Caco-2 (cell line): ENCODE results near the gene LHX1. TPM values are rescaled to one million over a fixed set of nuclear protein-coding genes. Genes with fewer than 3 reads are reported as not detected.

Source experiments
- BruUV-seq: library from RNA; stranded (reverse); fragments of 400-500 nt; replicated peaks from 2 replicates; lab custom pipeline; 2021; lab: Mats Ljungman, UMichigan
- CTCF ChIA-PET: fragments of 300-600 bp; sonication (Branson Sonifier 250); formaldehyde crosslinking; loops from one replicate; lab custom pipeline; 2022; ENCODE audit warnings: antibody characterized with exemption; lab: Charles Lee
- POLR2A ChIA-PET: fragments of 300-600 bp; sonication (Branson Sonifier 250); formaldehyde crosslinking; loops from one replicate; lab custom pipeline; 2022; ENCODE audit warnings: antibody characterized with exemption; lab: Charles Lee
- DNase-seq, 2 experiments: peaks; one replicate each; pipeline versions ENCODE4 v3.0.0 to v3.0.0-alpha.2; 2020 to 2022
- H3K27me3 ChIP-seq: replicated peaks from 2 replicates; pipeline ENCODE4 v1.6.0; 2011; ENCODE audit warnings: low read length; ENCODE audit not compliant: control insufficient read depth, insufficient read depth
- H3K36me3 ChIP-seq: 2 replicates; pipeline ENCODE4 v1.5.1; 2011; ENCODE audit warnings: low read length; ENCODE audit not compliant: control insufficient read depth, insufficient read depth
- H3K4me1 ChIP-seq: fragments of 250-450 bp; sonication (Bioruptor Pico); 2 replicates; pipeline ENCODE4 v1.5.1; 2020; ENCODE audit warnings: mild to moderate bottlenecking
- H3K4me3 ChIP-seq: 2 replicates; pipeline ENCODE4 v1.5.1; 2011; ENCODE audit warnings: low read depth, mild to moderate bottlenecking, control low read depth, low read length
- H3K9me3 ChIP-seq: fragments of 250-450 bp; sonication (Bioruptor Pico); 2 replicates; pipeline ENCODE4 v1.5.1; 2020; ENCODE audit warnings: mild to moderate bottlenecking, moderate library complexity
- H3K27ac Mint-ChIP-seq: one replicate; pipeline ENCODE4 v1.8.0; 2022; ENCODE audit warnings: mixed read lengths; ENCODE audit not compliant: unreplicated experiment
- H3K27me3 Mint-ChIP-seq: one replicate; pipeline ENCODE4 v1.8.0; 2022; ENCODE audit warnings: mixed read lengths; ENCODE audit not compliant: insufficient read depth, unreplicated experiment
- H3K36me3 Mint-ChIP-seq: one replicate; pipeline ENCODE4 v1.8.0; 2022; ENCODE audit warnings: mild to moderate bottlenecking, mixed read lengths; ENCODE audit not compliant: insufficient read depth, unreplicated experiment
- H3K4me1 Mint-ChIP-seq: one replicate; pipeline ENCODE4 v1.8.0; 2022; ENCODE audit warnings: low read depth, mixed read lengths; ENCODE audit not compliant: unreplicated experiment
- H3K4me3 Mint-ChIP-seq: one replicate; pipeline ENCODE4 v1.8.0; 2022; ENCODE audit warnings: mild to moderate bottlenecking, moderate library complexity, mixed read lengths; ENCODE audit not compliant: unreplicated experiment
- H3K9me3 Mint-ChIP-seq: one replicate; pipeline ENCODE4 v1.8.0; 2022; ENCODE audit warnings: mixed read lengths; ENCODE audit not compliant: unreplicated experiment
- CTCF ChIP-seq, 2 experiments: fragments of 200-600 bp in 1 of 2; IDR thresholded peaks; 1 replicate in 1 of 2; 2 replicates in 1 of 2; pipeline versions ENCODE4 v1.5.1 to v1.8.0; 2011 to 2022; ENCODE audit warnings: antibody characterized with exemption in 1 of 2, control low read depth in 1 of 2, inconsistent platforms in 1 of 2, low read depth in 1 of 2, low read length in 1 of 2, mild to moderate bottlenecking in 1 of 2, moderate library complexity in 1 of 2; ENCODE audit not compliant: insufficient read depth in 1 of 2, severe bottlenecking in 1 of 2, unreplicated experiment in 1 of 2
- intact Hi-C: fragments of 100-400 bp; cut with micrococcal nuclease; formaldehyde crosslinking; loops from one replicate; pipeline ENCODE4 v1.10.0; 2022; ENCODE audit not compliant: unreplicated experiment
- total RNA-seq: library from RNA; stranded (reverse); gene quantifications from 2 replicates; pipeline ENCODE4 v1.2.3, GENCODE V29; 2022

LHX1 gene
- total RNA-seq, 1 experiment from 2014 or later = not detected

- H3K4me3 ChIP-seq = no peak overlapping the region
Measured at GRCh38 chr17:36933512-36934143, 3.6 kb upstream of the LHX1 start.

GRCh38 chr17:36934144-36934691 lies 3.1 kb upstream of the LHX1 start:
- Histone ChIP-seq H3K4me1 (peaks cover 23% of the 10 kb centered on the region), H3K27me3 (peaks cover 32% of the 10 kb centered on the region), H3K4me3 (peak overlapping the region; percentile 36), H3K36me3 (no peaks in the 10 kb centered on the region), H3K9me3 (no peaks in the 10 kb centered on the region)
- Mint-ChIP-seq H3K36me3 (no peaks in the 10 kb centered on the region), H3K4me1 (peaks cover 13% of the 10 kb centered on the region), H3K9me3 (no peaks in the 10 kb centered on the region), H3K4me3 (peak overlapping the region; percentile 83), H3K27ac (no peak overlapping the region), H3K27me3 (peaks cover 60% of the 10 kb centered on the region)
- TF ChIP-seq CTCF (IDR thresholded peaks at IDR 0.05; ENCODE audit: insufficient read depth in 1 of 2, low read depth in 1 of 2, low read length in 1 of 2, severe bottlenecking in 1 of 2, unreplicated experiment in 1 of 2) = peak in 1 of 2 experiments; percentile 14
- no peak for DNase-seq
- CTCF ChIA-PET = no interaction called here
- intact Hi-C loops = loop anchor here (10.0 kb wide), 1 partner anchor 111 kb away; no protein-coding TSS in a partner anchor
- no TSS peak for BruUV-seq
- POLR2A ChIA-PET = no interaction called here

More at GRCh38 chr17:36933512-36934143, 3.6 kb upstream of the LHX1 start:
- Histone ChIP-seq H3K27me3 (peaks cover 29% of the 10 kb centered on the region), H3K4me1 (peaks cover 23% of the 10 kb centered on the region), H3K9me3 (no peaks in the 10 kb centered on the region), H3K36me3 (no peaks in the 10 kb centered on the region)
- ChIA-PET POLR2A (no interaction called here), CTCF (no interaction called here)
- H3K4me3 Mint-ChIP-seq = peak overlapping the region; percentile 83
- no peak for TF ChIP-seq CTCF (IDR thresholded peaks at IDR 0.05; ENCODE audit: insufficient read depth in 1 of 2, low read depth in 1 of 2, low read length in 1 of 2, severe bottlenecking in 1 of 2, unreplicated experiment in 1 of 2)
- no TSS peak for BruUV-seq
- no peak for DNase-seq
- no peaks in the 10 kb centered on the region for H3K9me3 Mint-ChIP-seq
- H3K4me1 Mint-ChIP-seq = peaks cover 13% of the 10 kb centered on the region
- H3K27me3 Mint-ChIP-seq = peaks cover 59% of the 10 kb centered on the region
- H3K27ac Mint-ChIP-seq = no peak overlapping the region
- H3K36me3 Mint-ChIP-seq = no peaks in the 10 kb centered on the region
- intact Hi-C loops = loop anchor here (10.0 kb wide), 1 partner anchor 111 kb away; no protein-coding TSS in a partner anchor

GRCh38 chr17:36934692-36935630 lies 2.3 kb upstream of the LHX1 start:
- no peaks in the 10 kb centered on the region for H3K9me3 Mint-ChIP-seq
- ChIA-PET POLR2A (no interaction called here), CTCF (no interaction called here)
- H3K4me1 Mint-ChIP-seq = peaks cover 13% of the 10 kb centered on the region
- DNase-seq = peak in 1 of 2 experiments; percentile 59
- Histone ChIP-seq H3K27me3 (peaks cover 35% of the 10 kb centered on the region), H3K36me3 (no peaks in the 10 kb centered on the region), H3K4me3 (peak overlapping the region; percentile 36), H3K4me1 (peaks cover 23% of the 10 kb centered on the region), H3K9me3 (no peaks in the 10 kb centered on the region)
- peak overlapping the region; percentile 83 for H3K4me3 Mint-ChIP-seq
- H3K36me3 Mint-ChIP-seq = no peaks in the 10 kb centered on the region
- BruUV-seq = no TSS peak
- peaks cover 61% of the 10 kb centered on the region for H3K27me3 Mint-ChIP-seq
- TF ChIP-seq CTCF (IDR thresholded peaks at IDR 0.05; ENCODE audit: insufficient read depth in 1 of 2, low read depth in 1 of 2, low read length in 1 of 2, severe bottlenecking in 1 of 2, unreplicated experiment in 1 of 2) = no peak
- intact Hi-C loops = loop anchor here (5.0 to 10.0 kb wide), 2 partner anchors 110 to 308 kb away; no protein-coding TSS in a partner anchor
- H3K27ac Mint-ChIP-seq = no peak overlapping the region
